OCI-LY1 (cell line): Measurements from ENCODE around the gene CACNA2D4.

Experiments used
- H2AFZ ChIP-seq: fragments of 200-600 bp; sonication (generic), shearing (Covaris generic); 2 replicates; pipeline ENCODE4 v1.6.0; 2014; ENCODE audit warnings: antibody characterized with exemption, mild to moderate bottlenecking, low read length
- H3F3A ChIP-seq: fragments of 200-600 bp; sonication (generic), shearing (Covaris generic); 2 replicates; pipeline ENCODE4 v1.6.0; 2014; ENCODE audit warnings: mild to moderate bottlenecking, antibody characterized with exemption, low read length, moderate library complexity; ENCODE audit not compliant: insufficient read depth
- H3K27ac ChIP-seq: fragments of 200-600 bp; sonication (generic); 2 replicates; pipeline ENCODE4 v1.5.1; 2014; ENCODE audit warnings: low read length, mixed run types, mild to moderate bottlenecking, low read depth; ENCODE audit not compliant: poor library complexity, severe bottlenecking
- H3K27me3 ChIP-seq: fragments of 200-600 bp; sonication (generic); 2 replicates; pipeline ENCODE4 v1.6.0; 2014; ENCODE audit warnings: antibody characterized with exemption, mild to moderate bottlenecking, low read length, moderate library complexity; ENCODE audit not compliant: insufficient read depth
- H3K36me3 ChIP-seq: fragments of 200-600 bp; sonication (generic); 2 replicates; pipeline ENCODE4 v1.6.1; 2014; ENCODE audit warnings: mild to moderate bottlenecking, antibody characterized with exemption, low read length, moderate library complexity, mixed read lengths; ENCODE audit not compliant: insufficient read depth
- H3K4me1 ChIP-seq: fragments of 200-600 bp; sonication (generic); 2 replicates; pipeline ENCODE4 v1.5.1; 2014; ENCODE audit warnings: mild to moderate bottlenecking, low read length, moderate library complexity; ENCODE audit not compliant: insufficient read depth, severe bottlenecking
- H3K4me2 ChIP-seq: fragments of 200-600 bp; sonication (generic), shearing (Covaris generic); 2 replicates; pipeline ENCODE4 v1.6.1; 2014; ENCODE audit warnings: low read length
- H3K4me3 ChIP-seq: fragments of 200-600 bp; sonication (generic); 2 replicates; pipeline ENCODE4 v1.5.1; 2014; ENCODE audit warnings: low read length, low read depth, mild to moderate bottlenecking, mixed read lengths; ENCODE audit not compliant: poor library complexity, severe bottlenecking
- H3K79me2 ChIP-seq: fragments of 200-600 bp; shearing (Covaris generic); 2 replicates; pipeline ENCODE4 v1.6.1; 2016; ENCODE audit warnings: mixed run types, low read length, mixed read lengths; ENCODE audit not compliant: insufficient read depth
- H3K9ac ChIP-seq: fragments of 200-600 bp; sonication (generic), shearing (Covaris generic); 2 replicates; pipeline ENCODE4 v1.6.1; 2014; ENCODE audit warnings: mild to moderate bottlenecking, low read length, mixed read lengths
- H3K9me2 ChIP-seq: fragments of 200-600 bp; sonication (generic), shearing (Covaris generic); 2 replicates; pipeline ENCODE4 v1.6.1; 2014; ENCODE audit warnings: low read depth, mild to moderate bottlenecking, low read length, mixed read lengths
- H3K9me3 ChIP-seq: fragments of 200-600 bp; shearing (Covaris generic); 2 replicates; pipeline ENCODE4 v1.6.1; 2014; ENCODE audit warnings: low read length, mixed read lengths
- H4K20me1 ChIP-seq: fragments of 200-600 bp; sonication (generic), shearing (Covaris generic); 2 replicates; pipeline ENCODE4 v1.6.0; 2016; ENCODE audit warnings: mild to moderate bottlenecking, low read length; ENCODE audit not compliant: insufficient read depth
- EZH2 ChIP-seq: fragments of 200-600 bp; sonication (generic), shearing (Covaris generic); IDR thresholded peaks from 2 replicates; pipeline ENCODE4 v1.8.0; 2017; ENCODE audit warnings: borderline replicate concordance, mixed run types, mild to moderate bottlenecking, antibody characterized with exemption, low read length, moderate library complexity, mixed read lengths
- TF ChIP-seq, protein P1 (sequence below): fragments of 200-600 bp; sonication (generic), shearing (Covaris generic); IDR thresholded peaks from 2 replicates; pipeline ENCODE4 v1.5.1; 2017; ENCODE audit warnings: mild to moderate bottlenecking, antibody characterized with exemption, low read length, moderate library complexity, mixed read lengths

Gene CACNA2D4

GRCh38 chr12:1913377-1914113 lies 4.9 kb downstream of the CACNA2D4 start:
- Histone ChIP-seq H3K36me3 (no peaks in the 10 kb centered on the region), H3K4me3 (no peak overlapping the region), H3K9me2 (no peaks in the 10 kb centered on the region), H3F3A (no peaks in the 10 kb centered on the region), H2AFZ (no peak overlapping the region), H3K9ac (no peak overlapping the region), H3K4me1 (peaks cover 8% of the 10 kb centered on the region), H4K20me1 (no peaks in the 10 kb centered on the region), H3K27ac (no peak overlapping the region), H3K27me3 (no peaks in the 10 kb centered on the region; the same call in 1 of the 2 replicates), H3K79me2 (no peaks in the 10 kb centered on the region), H3K4me2 (no peak overlapping the region), H3K9me3 (no peaks in the 10 kb centered on the region)
- TF ChIP-seq EZH2: no peak
- TF ChIP-seq, protein P1, sequence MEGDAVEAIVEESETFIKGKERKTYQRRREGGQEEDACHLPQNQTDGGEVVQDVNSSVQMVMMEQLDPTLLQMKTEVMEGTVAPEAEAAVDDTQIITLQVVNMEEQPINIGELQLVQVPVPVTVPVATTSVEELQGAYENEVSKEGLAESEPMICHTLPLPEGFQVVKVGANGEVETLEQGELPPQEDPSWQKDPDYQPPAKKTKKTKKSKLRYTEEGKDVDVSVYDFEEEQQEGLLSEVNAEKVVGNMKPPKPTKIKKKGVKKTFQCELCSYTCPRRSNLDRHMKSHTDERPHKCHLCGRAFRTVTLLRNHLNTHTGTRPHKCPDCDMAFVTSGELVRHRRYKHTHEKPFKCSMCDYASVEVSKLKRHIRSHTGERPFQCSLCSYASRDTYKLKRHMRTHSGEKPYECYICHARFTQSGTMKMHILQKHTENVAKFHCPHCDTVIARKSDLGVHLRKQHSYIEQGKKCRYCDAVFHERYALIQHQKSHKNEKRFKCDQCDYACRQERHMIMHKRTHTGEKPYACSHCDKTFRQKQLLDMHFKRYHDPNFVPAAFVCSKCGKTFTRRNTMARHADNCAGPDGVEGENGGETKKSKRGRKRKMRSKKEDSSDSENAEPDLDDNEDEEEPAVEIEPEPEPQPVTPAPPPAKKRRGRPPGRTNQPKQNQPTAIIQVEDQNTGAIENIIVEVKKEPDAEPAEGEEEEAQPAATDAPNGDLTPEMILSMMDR: no peak

DNA sequence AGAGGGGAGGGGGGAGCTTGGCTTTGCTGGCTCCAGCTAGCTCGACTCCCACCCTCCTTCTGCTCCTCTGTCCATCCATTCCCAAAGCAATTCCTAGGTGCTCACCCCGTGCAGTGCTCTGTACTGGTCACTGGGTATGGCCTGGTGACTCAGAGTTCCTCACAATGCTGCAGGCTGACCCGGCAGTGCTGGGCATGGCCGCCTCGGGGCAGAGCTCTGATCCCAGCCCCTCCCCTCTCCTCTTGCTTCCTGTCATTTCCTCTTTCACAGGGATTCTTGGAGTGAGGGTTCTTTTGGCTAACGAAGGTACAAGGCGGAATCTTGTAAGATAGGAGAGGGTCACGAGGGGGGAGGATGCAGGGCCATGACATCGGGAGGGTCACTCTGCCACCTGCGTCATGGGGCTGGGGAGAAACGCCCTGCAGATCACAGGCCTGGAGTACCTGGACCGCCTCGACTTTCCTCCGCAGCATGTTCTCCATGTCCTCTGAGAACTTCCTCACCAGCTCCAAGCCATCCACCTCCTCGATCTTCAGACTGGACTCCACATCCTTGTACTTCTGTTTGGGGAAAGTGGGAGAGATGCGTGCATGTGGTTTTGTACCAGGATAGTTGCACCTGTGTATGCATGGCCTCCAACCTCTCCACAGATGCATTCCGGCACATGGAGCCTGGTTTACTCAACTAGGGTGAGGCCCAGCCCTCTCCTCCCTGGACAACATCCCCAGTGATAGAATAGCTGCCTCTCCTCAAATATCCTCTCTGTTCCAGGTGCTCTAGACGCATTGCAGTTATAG lies 5.7 kb downstream of the CACNA2D4 start:
- no peaks in the 10 kb centered on the region; the same call in 1 of the 2 replicates for H3K27me3 ChIP-seq
- peaks cover 8% of the 10 kb centered on the region for H3K4me1 ChIP-seq
- no peak overlapping the region for H3K9ac ChIP-seq
- no peaks in the 10 kb centered on the region for H3K79me2 ChIP-seq
- no peaks in the 10 kb centered on the region for H4K20me1 ChIP-seq
- H3K27ac ChIP-seq: no peak overlapping the region
- H2AFZ ChIP-seq: no peak overlapping the region
- H3K4me2 ChIP-seq: no peak overlapping the region
- TF ChIP-seq EZH2: no peak
- TF ChIP-seq, protein P1: no peak
- H3K4me3 ChIP-seq: no peak overlapping the region
- no peaks in the 10 kb centered on the region for H3K9me2 ChIP-seq
- no peaks in the 10 kb centered on the region for H3K9me3 ChIP-seq
- H3K36me3 ChIP-seq: no peaks in the 10 kb centered on the region
- no peaks in the 10 kb centered on the region for H3F3A ChIP-seq

DNA sequence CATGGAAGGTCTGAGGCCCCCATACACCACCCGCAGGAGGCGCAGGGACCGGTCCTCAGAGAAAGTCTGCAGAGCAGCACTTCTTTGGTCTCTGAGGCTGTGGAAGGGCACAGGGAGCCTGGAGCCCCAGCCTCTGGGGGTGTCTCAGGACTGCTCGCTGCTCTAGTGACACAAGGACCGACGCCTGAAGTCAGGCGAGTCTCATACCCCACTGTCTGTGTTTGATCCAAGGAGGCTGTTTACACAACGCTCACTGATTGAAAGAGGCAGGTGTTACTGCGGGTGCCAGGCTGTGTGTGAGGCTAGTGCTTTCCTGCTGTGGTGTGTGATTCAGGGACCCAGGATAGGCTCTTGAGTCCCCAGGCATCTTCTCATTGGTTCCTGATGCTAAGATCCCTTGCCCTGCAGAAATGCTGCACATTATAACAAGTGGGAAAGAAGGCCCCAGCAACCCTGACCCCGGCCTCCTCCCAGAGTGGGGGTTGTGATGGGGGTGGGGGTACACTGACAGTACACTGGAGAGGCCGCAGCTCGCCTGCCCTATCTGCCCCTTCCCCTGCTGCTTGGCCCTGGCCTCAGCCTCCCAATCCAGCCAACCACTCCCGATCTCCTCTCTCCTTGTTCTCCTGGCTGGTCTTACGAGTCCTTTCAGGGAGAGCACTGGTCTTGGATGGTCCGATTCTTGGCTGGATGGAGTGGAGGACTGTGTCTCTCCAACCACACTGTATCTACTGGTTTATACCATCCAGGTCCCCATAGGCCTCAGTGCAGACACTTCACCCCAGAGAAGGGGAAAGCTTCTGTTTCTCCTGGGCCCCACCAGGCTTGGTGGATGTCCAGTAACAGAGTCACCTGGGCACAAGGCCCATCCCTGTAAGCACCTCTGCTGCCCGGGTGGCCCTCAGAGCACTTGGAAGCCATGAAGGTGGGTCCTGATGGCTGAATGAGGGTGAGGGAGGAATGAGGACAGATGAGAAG lies 6.6 kb downstream of the CACNA2D4 start:
- no peaks in the 10 kb centered on the region; the same call in 1 of the 2 replicates for H3K27me3 ChIP-seq
- no peak for TF ChIP-seq EZH2
- TF ChIP-seq, protein P1: no peak
- H3K79me2 ChIP-seq: no peaks in the 10 kb centered on the region
- no peaks in the 10 kb centered on the region for H3F3A ChIP-seq
- H3K9me2 ChIP-seq: no peaks in the 10 kb centered on the region
- H3K4me1 ChIP-seq: peaks cover 8% of the 10 kb centered on the region
- H3K4me3 ChIP-seq: no peak overlapping the region
- no peaks in the 10 kb centered on the region for H3K36me3 ChIP-seq
- no peaks in the 10 kb centered on the region for H3K9me3 ChIP-seq
- H3K27ac ChIP-seq: no peak overlapping the region
- H3K9ac ChIP-seq: no peak overlapping the region
- no peaks in the 10 kb centered on the region for H4K20me1 ChIP-seq
- no peak overlapping the region for H2AFZ ChIP-seq
- H3K4me2 ChIP-seq: no peak overlapping the region
